ENCODE results near the gene RGS7BP. TPM values are rescaled to one million over a fixed set of nuclear protein-coding genes. Genes with fewer than 3 reads are reported as not detected.

The RGS7BP gene
- total RNA-seq, 2 donors from 2014 or later, result 0.12 to 0.35 TPM

- intact Hi-C loops (cut with DNase I), result no loop called here
- Histone ChIP-seq H3K27me3 (no peaks in the 10 kb centered on the region), H3K4me1 (no peaks in the 10 kb centered on the region), H3K4me3 (no peak overlapping the region), H3K9me3 (no peaks in the 10 kb centered on the region), H3K9ac (ENCODE audit: low read depth in 2 of 2, low read length in 2 of 2) (no peak overlapping the region), H3K27ac (no peak overlapping the region), H3K36me3 (no peaks in the 10 kb centered on the region)
- DNase-seq, result no peak
- no peak for TF ChIP-seq CTCF (IDR thresholded peaks at IDR 0.05)
These were observed 131.3 kb downstream of the RGS7BP start for GRCh38 chr5:64637144-64637543.

GRCh38 chr5:64637837-64638443 lies 132.1 kb downstream of the RGS7BP start:
- Histone ChIP-seq H3K27me3 (no peaks in the 10 kb centered on the region), H3K4me1 (no peaks in the 10 kb centered on the region), H3K9me3 (no peaks in the 10 kb centered on the region), H3K9ac (ENCODE audit: low read depth in 2 of 2, low read length in 2 of 2) (no peak overlapping the region), H3K4me3 (no peak overlapping the region), H3K36me3 (no peaks in the 10 kb centered on the region), H3K27ac (no peak overlapping the region)
- TF ChIP-seq CTCF (IDR thresholded peaks at IDR 0.05), result no peak
- intact Hi-C loops (cut with DNase I), result no loop called here
- DNase-seq, result no peak

GRCh38 chr5:64644831-64645230 lies 139.0 kb downstream of the RGS7BP start:
- no peak for TF ChIP-seq CTCF (IDR thresholded peaks at IDR 0.05)
- Histone ChIP-seq H3K27me3 (no peaks in the 10 kb centered on the region), H3K9me3 (no peaks in the 10 kb centered on the region), H3K9ac (ENCODE audit: low read depth in 2 of 2, low read length in 2 of 2) (no peak overlapping the region), H3K4me3 (no peak overlapping the region), H3K36me3 (no peaks in the 10 kb centered on the region), H3K27ac (no peak overlapping the region), H3K4me1 (no peaks in the 10 kb centered on the region)
- DNase-seq, result no peak
- intact Hi-C loops (cut with DNase I), result no loop called here

GRCh38 chr5:64646169-64646568 lies 140.4 kb downstream of the RGS7BP start:
- H3K27ac ChIP-seq, result no peak overlapping the region
- H3K27me3 ChIP-seq, result no peaks in the 10 kb centered on the region
- H3K4me3 ChIP-seq, result no peak overlapping the region
- no peak for DNase-seq
- no peak for TF ChIP-seq CTCF (IDR thresholded peaks at IDR 0.05)
- no peak overlapping the region for H3K9ac ChIP-seq (ENCODE audit: low read depth in 2 of 2, low read length in 2 of 2)
- no peaks in the 10 kb centered on the region for H3K4me1 ChIP-seq
- H3K36me3 ChIP-seq, result no peaks in the 10 kb centered on the region
- H3K9me3 ChIP-seq, result no peaks in the 10 kb centered on the region
- intact Hi-C loops (cut with DNase I), result no loop called here

GRCh38 chr5:64649512-64649911 lies 143.7 kb downstream of the RGS7BP start:
- intact Hi-C loops (cut with DNase I), result no loop called here
- no peak for DNase-seq
- no peaks in the 10 kb centered on the region for H3K4me1 ChIP-seq
- TF ChIP-seq CTCF (IDR thresholded peaks at IDR 0.05), result no peak
- no peak overlapping the region for H3K9ac ChIP-seq (ENCODE audit: low read depth in 2 of 2, low read length in 2 of 2)
- no peaks in the 10 kb centered on the region for H3K36me3 ChIP-seq
- no peak overlapping the region for H3K27ac ChIP-seq
- H3K27me3 ChIP-seq, result no peaks in the 10 kb centered on the region
- H3K9me3 ChIP-seq, result no peaks in the 10 kb centered on the region
- no peak overlapping the region for H3K4me3 ChIP-seq

Measured in colonic mucosa (tissue), 4 donors.